SK-N-SH (cell line): ENCODE data around the gene BIRC6. TPM values are rescaled to one million over a fixed set of nuclear protein-coding genes. Genes with fewer than 3 reads are reported as not detected.

Experiments used
- CTCF ChIA-PET: fragments of 300-600, 350-600 bp; formaldehyde crosslinking; extraction: SDS; loops from one replicate; lab custom pipeline; 2021; lab: Yijun Ruan, JAX
- POLR2A ChIA-PET: fragments of 350-600 bp; sonication (Branson Sonifier 250); formaldehyde crosslinking; extraction: SDS; loops from one replicate; lab custom pipeline; 2020; ENCODE audit warnings: antibody characterized with exemption, inconsistent platforms; lab: Yijun Ruan, JAX
- DNase-seq: peaks from one replicate; pipeline ENCODE4 v3.0.0; 2012
- H2AFZ ChIP-seq: fragments of 200-600 bp; sonication (generic); 2 replicates; pipeline ENCODE4 v1.8.1; 2016; ENCODE audit warnings: antibody characterized with exemption, mild to moderate bottlenecking, low read depth
- H3F3A ChIP-seq: fragments of 200-600 bp; sonication (generic); replicated peaks from 2 replicates; pipeline ENCODE3; 2016; ENCODE audit warnings: antibody characterized with exemption, mild to moderate bottlenecking; ENCODE audit not compliant: insufficient read depth
- H3K27ac ChIP-seq, 2 experiments: fragments of 200-500 bp in 1 of 2; fragments of 200-600 bp in 1 of 2; sonication (Bioruptor generic) in 1 of 2; sonication (generic), shearing (Covaris generic) in 1 of 2; 2 replicates each; pipeline versions ENCODE4 v1.5.1 to v1.6.1; 2014 to 2016; ENCODE audit warnings: low read depth in 2 of 2, inconsistent platforms in 1 of 2, low read length in 1 of 2, mild to moderate bottlenecking in 1 of 2, mixed read lengths in 1 of 2
- H3K27me3 ChIP-seq: fragments of 200-600 bp; sonication (generic), shearing (Covaris generic); 2 replicates; pipeline ENCODE4 v1.6.1; 2016; ENCODE audit warnings: mixed run types; ENCODE audit not compliant: insufficient read depth
- H3K36me3 ChIP-seq, 2 experiments: fragments of 200-500 bp in 1 of 2; fragments of 200-600 bp in 1 of 2; sonication (Bioruptor generic) in 1 of 2; sonication (generic) in 1 of 2; replicated peaks in 1 of 2; 2 replicates each; pipeline versions ENCODE3 to v1.5.1; 2014 to 2016; ENCODE audit warnings: low read length in 1 of 2, mild to moderate bottlenecking in 1 of 2; ENCODE audit not compliant: insufficient read depth in 2 of 2, control insufficient read depth in 1 of 2
- H3K4me1 ChIP-seq, 2 experiments: fragments of 200-500 bp in 1 of 2; fragments of 200-600 bp in 1 of 2; sonication (Bioruptor generic) in 1 of 2; sonication (generic), shearing (Covaris generic) in 1 of 2; 2 replicates each; pipeline versions ENCODE4 v1.5.1 to v1.6.1; 2014 to 2016; ENCODE audit warnings: low read depth in 1 of 2, low read length in 1 of 2, mixed run types in 1 of 2; ENCODE audit not compliant: insufficient read depth in 2 of 2, control insufficient read depth in 1 of 2
- H3K4me2 ChIP-seq: fragments of 200-600 bp; sonication (generic), shearing (Covaris generic); 2 replicates; pipeline ENCODE4 v1.6.1; 2017; ENCODE audit warnings: mixed run types
- H3K4me3 ChIP-seq, 2 experiments: fragments of 200-500 bp in 1 of 2; fragments of 200-600 bp in 1 of 2; sonication (Bioruptor generic) in 1 of 2; sonication (generic), shearing (Covaris generic) in 1 of 2; 2 replicates each; pipeline versions ENCODE4 v1.5.1 to v1.8.1; 2014 to 2016; ENCODE audit warnings: low read depth in 2 of 2, inconsistent platforms in 1 of 2, low read length in 1 of 2, mild to moderate bottlenecking in 1 of 2, mixed read lengths in 1 of 2, moderate library complexity in 1 of 2
- H3K79me2 ChIP-seq: fragments of 200-600 bp; sonication (generic); 2 replicates; pipeline ENCODE4 v1.8.1; 2017; ENCODE audit warnings: mild to moderate bottlenecking; ENCODE audit not compliant: insufficient read depth
- H3K9ac ChIP-seq: fragments of 200-600 bp; sonication (generic); 2 replicates; pipeline ENCODE4 v1.6.1; 2017; ENCODE audit warnings: mixed run types
- H3K9me2 ChIP-seq: fragments of 200-600 bp; sonication (generic); 2 replicates; pipeline ENCODE4 v1.6.1; 2017; ENCODE audit warnings: mixed run types
- H3K9me3 ChIP-seq: fragments of 200-600 bp; sonication (generic); 2 replicates; pipeline ENCODE4 v1.6.1; 2017; ENCODE audit warnings: mixed run types, mild to moderate bottlenecking, moderate library complexity
- H4K20me1 ChIP-seq: fragments of 200-600 bp; sonication (generic); 2 replicates; pipeline ENCODE4 v1.6.1; 2017; ENCODE audit warnings: mild to moderate bottlenecking, mixed run types; ENCODE audit not compliant: insufficient read depth
- CHD2 ChIP-seq: fragments of 150-350 bp; IDR thresholded peaks from 2 replicates; pipeline ENCODE4 v1.6.1; 2018; ENCODE audit warnings: low read length; ENCODE audit not compliant: partially characterized antibody
- EZH2phosphoT487 ChIP-seq: fragments of 200-600 bp; sonication (generic); IDR thresholded peaks from 2 replicates; pipeline ENCODE4 v1.6.1; 2017; ENCODE audit warnings: low read depth, mixed run types, mild to moderate bottlenecking, antibody characterized with exemption, moderate library complexity, borderline replicate concordance
- FOSL2 ChIP-seq: IDR thresholded peaks from 2 replicates; pipeline ENCODE4 v1.4.0; 2012; ENCODE audit warnings: low read depth, mild to moderate bottlenecking, moderate library complexity, borderline replicate concordance
- FOXJ3 ChIP-seq: sonication (generic); formaldehyde crosslinking; IDR thresholded peaks from 2 replicates; pipeline ENCODE4 v1.5.1; 2020; ENCODE audit warnings: mild to moderate bottlenecking, missing genetic modification reagents
- FOXM1 ChIP-seq: IDR thresholded peaks from 2 replicates; pipeline ENCODE4 v1.4.0; 2012; ENCODE audit warnings: low read depth, mild to moderate bottlenecking
- GABPA ChIP-seq: IDR thresholded peaks from 2 replicates; pipeline ENCODE4 v1.4.0; 2012; ENCODE audit warnings: low read depth, mild to moderate bottlenecking
- GATA2 ChIP-seq: sonication (generic); formaldehyde crosslinking; IDR thresholded peaks from 2 replicates; pipeline ENCODE4 v1.5.0; 2020; ENCODE audit warnings: mild to moderate bottlenecking, missing genetic modification reagents
- JUND ChIP-seq: IDR thresholded peaks from 2 replicates; pipeline ENCODE4 v1.4.0; 2012
- NFIC ChIP-seq: IDR thresholded peaks from 2 replicates; pipeline ENCODE4 v1.4.0; 2012; ENCODE audit warnings: borderline replicate concordance
- POLR2AphosphoS5 ChIP-seq: IDR thresholded peaks from 2 replicates; pipeline ENCODE4 v1.6.1; 2012; ENCODE audit warnings: low read depth, low read length
- RAD21 ChIP-seq: IDR thresholded peaks from 2 replicates; pipeline ENCODE4 v1.6.1; 2012; ENCODE audit warnings: mild to moderate bottlenecking, low read length
- RFX5 ChIP-seq: IDR thresholded peaks from 2 replicates; pipeline ENCODE4 v1.6.1; 2012; ENCODE audit warnings: mild to moderate bottlenecking, improper control_type of control experiment, low read length
- RXRA ChIP-seq: IDR thresholded peaks from 2 replicates; pipeline ENCODE4 v1.4.0; 2012; ENCODE audit warnings: low read depth, mild to moderate bottlenecking, borderline replicate concordance
- SMC3 ChIP-seq: IDR thresholded peaks from 2 replicates; pipeline ENCODE4 v1.6.1; 2012; ENCODE audit warnings: low read depth, low read length, improper control_type of control experiment
- TAF1 ChIP-seq: IDR thresholded peaks from 2 replicates; pipeline ENCODE4 v1.6.1; 2012; ENCODE audit warnings: low read depth, mild to moderate bottlenecking, low read length, moderate library complexity, borderline replicate concordance
- TCF12 ChIP-seq: IDR thresholded peaks from 2 replicates; pipeline ENCODE4 v1.4.0; 2012
- YY1 ChIP-seq: IDR thresholded peaks from 2 replicates; pipeline ENCODE4 v1.4.0; 2012; ENCODE audit warnings: low read depth, mild to moderate bottlenecking
- WGBS: methylation state at CpG from one replicate; pipeline ENCODE4 v1.1.6; 2017; ENCODE audit warnings: low lambda C conversion rate; 5-methylcytosine and 5-hydroxymethylcytosine counted together
- polyA plus RNA-seq, 3 experiments: library from polyadenylated mRNA; depleted of rRNA; stranded (reverse); fragments of >200 nt; gene quantifications; 2 replicates each; pipeline ENCODE4 v1.2.3, GENCODE V29; 2012
- TF ChIP-seq, protein P1 (sequence below): fragments of 150-350 bp; IDR thresholded peaks from 2 replicates; pipeline ENCODE4 v1.6.1; 2016; ENCODE audit warnings: mild to moderate bottlenecking, low read depth, low read length
- TF ChIP-seq, protein P2 (sequence below): fragments of 150-350 bp; IDR thresholded peaks from 2 replicates; pipeline ENCODE4 v1.6.1; 2017; ENCODE audit warnings: antibody characterized with exemption, low read length, low read depth, borderline replicate concordance
- TF ChIP-seq, protein P3 (sequence below): fragments of 200-600 bp; sonication (generic); IDR thresholded peaks from 2 replicates; pipeline ENCODE4 v1.6.1; 2017; ENCODE audit warnings: antibody characterized with exemption, mild to moderate bottlenecking, moderate library complexity

Gene BIRC6
- polyA plus RNA-seq, 1 of the 3 experiments (the other 2 are of a cell fraction): 28.9 TPM

DNA sequence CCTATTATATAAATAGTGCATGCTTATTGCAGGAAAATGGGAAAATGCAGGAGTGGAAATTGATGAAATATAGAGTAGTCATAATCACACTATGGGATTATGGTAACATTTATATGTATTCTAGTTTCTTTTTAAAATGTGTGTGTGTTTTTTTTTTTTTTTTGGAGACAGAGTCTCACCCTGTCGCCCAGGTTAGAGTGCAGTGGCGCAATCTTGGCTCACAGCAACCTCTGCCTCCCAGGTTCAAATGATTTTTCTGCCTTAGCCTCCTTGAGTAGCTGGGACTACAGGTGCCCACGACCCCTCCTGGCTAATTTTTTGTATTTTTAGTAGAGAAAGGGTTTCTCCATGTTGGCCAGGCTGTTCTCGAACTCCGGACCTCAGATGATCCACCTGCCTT is 47.0 kb downstream of the BIRC6 start:
- POLR2A ChIA-PET: no interaction called here
- Histone ChIP-seq H3K9ac (no peak overlapping the region), H3K27ac (no peak overlapping the region)

GRCh38 chr2:32404691-32405090 is 47.9 kb downstream of the BIRC6 start:
- H3F3A ChIP-seq: peaks cover 8% of the 10 kb centered on the region
- no peaks in the 10 kb centered on the region for H3K9me3 ChIP-seq
- H3K9me2 ChIP-seq: no peaks in the 10 kb centered on the region
- POLR2A ChIA-PET: no interaction called here
- H3K4me1 ChIP-seq: no peaks in the 10 kb centered on the region
- TF ChIP-seq CHD2: no peak
- no peak for TF ChIP-seq TAF1
- TF ChIP-seq GATA2: no peak
- TF ChIP-seq RAD21: no peak
- no peak for TF ChIP-seq RFX5
- TF ChIP-seq JUND: no peak
- TF ChIP-seq YY1: no peak
- no peak for TF ChIP-seq RXRA
- no peak for TF ChIP-seq POLR2AphosphoS5
- TF ChIP-seq, protein P1, sequence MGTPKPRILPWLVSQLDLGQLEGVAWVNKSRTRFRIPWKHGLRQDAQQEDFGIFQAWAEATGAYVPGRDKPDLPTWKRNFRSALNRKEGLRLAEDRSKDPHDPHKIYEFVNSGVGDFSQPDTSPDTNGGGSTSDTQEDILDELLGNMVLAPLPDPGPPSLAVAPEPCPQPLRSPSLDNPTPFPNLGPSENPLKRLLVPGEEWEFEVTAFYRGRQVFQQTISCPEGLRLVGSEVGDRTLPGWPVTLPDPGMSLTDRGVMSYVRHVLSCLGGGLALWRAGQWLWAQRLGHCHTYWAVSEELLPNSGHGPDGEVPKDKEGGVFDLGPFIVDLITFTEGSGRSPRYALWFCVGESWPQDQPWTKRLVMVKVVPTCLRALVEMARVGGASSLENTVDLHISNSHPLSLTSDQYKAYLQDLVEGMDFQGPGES: no peak
- no peak for TF ChIP-seq FOSL2
- TF ChIP-seq SMC3: no peak
- TF ChIP-seq, protein P2, sequence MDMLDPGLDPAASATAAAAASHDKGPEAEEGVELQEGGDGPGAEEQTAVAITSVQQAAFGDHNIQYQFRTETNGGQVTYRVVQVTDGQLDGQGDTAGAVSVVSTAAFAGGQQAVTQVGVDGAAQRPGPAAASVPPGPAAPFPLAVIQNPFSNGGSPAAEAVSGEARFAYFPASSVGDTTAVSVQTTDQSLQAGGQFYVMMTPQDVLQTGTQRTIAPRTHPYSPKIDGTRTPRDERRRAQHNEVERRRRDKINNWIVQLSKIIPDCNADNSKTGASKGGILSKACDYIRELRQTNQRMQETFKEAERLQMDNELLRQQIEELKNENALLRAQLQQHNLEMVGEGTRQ: no peak
- TF ChIP-seq, protein P3, sequence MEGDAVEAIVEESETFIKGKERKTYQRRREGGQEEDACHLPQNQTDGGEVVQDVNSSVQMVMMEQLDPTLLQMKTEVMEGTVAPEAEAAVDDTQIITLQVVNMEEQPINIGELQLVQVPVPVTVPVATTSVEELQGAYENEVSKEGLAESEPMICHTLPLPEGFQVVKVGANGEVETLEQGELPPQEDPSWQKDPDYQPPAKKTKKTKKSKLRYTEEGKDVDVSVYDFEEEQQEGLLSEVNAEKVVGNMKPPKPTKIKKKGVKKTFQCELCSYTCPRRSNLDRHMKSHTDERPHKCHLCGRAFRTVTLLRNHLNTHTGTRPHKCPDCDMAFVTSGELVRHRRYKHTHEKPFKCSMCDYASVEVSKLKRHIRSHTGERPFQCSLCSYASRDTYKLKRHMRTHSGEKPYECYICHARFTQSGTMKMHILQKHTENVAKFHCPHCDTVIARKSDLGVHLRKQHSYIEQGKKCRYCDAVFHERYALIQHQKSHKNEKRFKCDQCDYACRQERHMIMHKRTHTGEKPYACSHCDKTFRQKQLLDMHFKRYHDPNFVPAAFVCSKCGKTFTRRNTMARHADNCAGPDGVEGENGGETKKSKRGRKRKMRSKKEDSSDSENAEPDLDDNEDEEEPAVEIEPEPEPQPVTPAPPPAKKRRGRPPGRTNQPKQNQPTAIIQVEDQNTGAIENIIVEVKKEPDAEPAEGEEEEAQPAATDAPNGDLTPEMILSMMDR: no peak
- TF ChIP-seq FOXJ3 (CRISPR knock-in tag): no peak
- no peak for TF ChIP-seq NFIC
- no peak for TF ChIP-seq EZH2phosphoT487
- no peak overlapping the region for H3K4me2 ChIP-seq
- H3K4me3 ChIP-seq: no peak overlapping the region
- CTCF ChIA-PET: no interaction called here
- H4K20me1 ChIP-seq: no peaks in the 10 kb centered on the region
- no peaks in the 10 kb centered on the region for H3K27me3 ChIP-seq
- H2AFZ ChIP-seq: no peak overlapping the region
- H3K36me3 ChIP-seq: peaks cover 50 to 86% of the 10 kb centered on the region in 2 experiments
- WGBS: 98% methylated on average over 3 of the region's 3 CpGs
- H3K9ac ChIP-seq: no peak overlapping the region
- H3K27ac ChIP-seq: no peak overlapping the region
- no peak for DNase-seq
- peaks cover 28% of the 10 kb centered on the region for H3K79me2 ChIP-seq

More for the DNA sequence above, 47.0 kb downstream of the BIRC6 start:
- Histone ChIP-seq H4K20me1 (no peaks in the 10 kb centered on the region), H3K4me2 (no peak overlapping the region), H3K79me2 (peaks cover 28% of the 10 kb centered on the region), H3K9me2 (no peaks in the 10 kb centered on the region), H2AFZ (no peak overlapping the region), H3K4me3 (no peak overlapping the region), H3F3A (peaks cover 8% of the 10 kb centered on the region), H3K27me3 (no peaks in the 10 kb centered on the region), H3K36me3 (peaks cover 50 to 77% of the 10 kb centered on the region in 2 experiments), H3K4me1 (no peaks in the 10 kb centered on the region), H3K9me3 (no peaks in the 10 kb centered on the region)
- TF ChIP-seq FOXJ3 (CRISPR knock-in tag) (no peak), RAD21 (no peak), FOXM1 (no peak), GABPA (no peak), RXRA (no peak), TCF12 (no peak)
- TF ChIP-seq, protein P2: no peak
- CTCF ChIA-PET: no interaction called here
- DNase-seq: no peak
- 85% methylated on average over 5 of the region's 5 CpGs for WGBS
